Measurements from ENCODE around the gene FRMPD4. TPM values are rescaled to one million over a fixed set of nuclear protein-coding genes. Genes with fewer than 3 reads are reported as not detected.
A peak's percentile ranks its signal among the peaks of the same experiment; 100 is the strongest.

Gene FRMPD4
- polyA plus RNA-seq, 2 of the 4 experiments (the other 2 are of a cell fraction), result 0.08 to 0.28 TPM

- ATAC-seq (no peak), FAIRE-seq (no peak), DNase-seq (ENCODE audit: low read depth in 1 of 2, low spot score in 1 of 2) (no peak)
- Histone ChIP-seq H3K4me3 (no peak overlapping the region), H3K4me2 (no peak overlapping the region), H3K27ac (no peak overlapping the region), H3K4me1 (no peaks in the 10 kb centered on the region), H3K9me3 (no peaks in the 10 kb centered on the region)
- no peak for TF ChIP-seq MAZ (IDR thresholded peaks at IDR 0.05; ENCODE audit: borderline replicate concordance, low read depth, low read length)
- no peak for TF ChIP-seq E2F6 (IDR thresholded peaks at IDR 0.05; ENCODE audit: borderline replicate concordance, low read depth)
- no peak for TF ChIP-seq HOXA7 (CRISPR knock-in tag; IDR thresholded peaks at IDR 0.05)
- TF ChIP-seq ZC3H11A (IDR thresholded peaks at IDR 0.05), result no peak
- no peak for TF ChIP-seq HES2 (IDR thresholded peaks at IDR 0.05)
- no peak for TF ChIP-seq PHF8 (IDR thresholded peaks at IDR 0.05; ENCODE audit: borderline replicate concordance, low read depth)
- no peak for TF ChIP-seq ELK1 (IDR thresholded peaks at IDR 0.05; ENCODE audit: low read depth, low read length)
- TF ChIP-seq EHF (CRISPR knock-in tag; IDR thresholded peaks at IDR 0.05), result no peak
- TF ChIP-seq RCOR1 (IDR thresholded peaks at IDR 0.05; ENCODE audit: low read depth, low read length), result no peak
- no peak for TF ChIP-seq ZNF302 (CRISPR knock-in tag; IDR thresholded peaks at IDR 0.05)
- TF ChIP-seq FOXS1 (CRISPR knock-in tag; IDR thresholded peaks at IDR 0.05), result no peak
- TF ChIP-seq REST (IDR thresholded peaks at IDR 0.05), result no peak
- no peak for TF ChIP-seq ZFP36 (IDR thresholded peaks at IDR 0.05; ENCODE audit: borderline replicate concordance, partially characterized antibody)
- no peak for TF ChIP-seq EP300 (IDR thresholded peaks at IDR 0.05)
- TF ChIP-seq JUN (IDR thresholded peaks at IDR 0.05), result no peak
- TF ChIP-seq POLR2AphosphoS2 (conservative IDR thresholded peaks at IDR 0.05; ENCODE audit: low read length), result no peak
- no peak for TF ChIP-seq BCL3 (IDR thresholded peaks at IDR 0.05)
- 41% methylated on average over 3 of the region's 3 CpGs for WGBS (ENCODE audit: missing lambda C conversion rate)
- CTCF ChIA-PET, result no interaction called here
- POLR2A ChIA-PET, result no interaction called here
Observed at GRCh38 chrX:12118134-12118533, 20.1 kb upstream of the FRMPD4 start.

GRCh38 chrX:12128017-12128416 lies 10.3 kb upstream of the FRMPD4 start:
- no peak for ATAC-seq
- FAIRE-seq, result peak; percentile 88
- Histone ChIP-seq H3K4me2 (no peak overlapping the region), H3K4me1 (no peaks in the 10 kb centered on the region), H3K9me3 (peaks cover 7% of the 10 kb centered on the region), H3K27ac (no peak overlapping the region), H3K4me3 (no peak overlapping the region)
- TF ChIP-seq RCOR1 (IDR thresholded peaks at IDR 0.05; ENCODE audit: low read depth, low read length), result no peak
- no peak for TF ChIP-seq JUN (IDR thresholded peaks at IDR 0.05)
- no peak for DNase-seq (ENCODE audit: low read depth in 1 of 2, low spot score in 1 of 2)
- WGBS (ENCODE audit: missing lambda C conversion rate), result 60% methylated on average over 3 of the region's 3 CpGs
- ChIA-PET CTCF (interaction anchor here (1.2 kb wide), 1 partner anchor 574 kb away, joined by 3 read pairs; no protein-coding TSS in a partner anchor), POLR2A (no interaction called here)

Data from A549 (cell line).